H9 (cell line): ENCODE measurements around the gene RAD54L2. TPM values are rescaled to one million over a fixed set of nuclear protein-coding genes. Genes with fewer than 3 reads are reported as not detected.

Source experiments
- DNase-seq: peaks from one replicate; pipeline ENCODE4 v3.0.0-alpha.2; 2017
- H2AFZ ChIP-seq: one replicate; pipeline ENCODE4 v1.6.1; 2013; ENCODE audit warnings: mild to moderate bottlenecking, low read length, control low read depth, moderate library complexity
- H2AK5ac ChIP-seq: 2 replicates; pipeline ENCODE4 v1.6.1; 2013; ENCODE audit warnings: low read length, control low read depth, mixed read lengths; ENCODE audit not compliant: insufficient read length
- H2BK120ac ChIP-seq: one replicate; pipeline ENCODE4 v1.6.1; 2013; ENCODE audit warnings: low read depth, mild to moderate bottlenecking, low read length, control low read depth, inconsistent platforms; ENCODE audit not compliant: poor library complexity, severe bottlenecking
- H2BK12ac ChIP-seq: 2 replicates; pipeline ENCODE4 v1.6.1; 2013; ENCODE audit warnings: low read length, control low read depth, mixed read lengths, low read depth; ENCODE audit not compliant: insufficient read length
- H2BK15ac ChIP-seq: 2 replicates; pipeline ENCODE4 v1.6.1; 2013; ENCODE audit warnings: low read depth, low read length, control low read depth
- H2BK20ac ChIP-seq: one replicate; pipeline ENCODE4 v1.6.1; 2013; ENCODE audit warnings: low read depth, mild to moderate bottlenecking, low read length, control low read depth, inconsistent platforms; ENCODE audit not compliant: poor library complexity, severe bottlenecking
- H2BK5ac ChIP-seq: 2 replicates; pipeline ENCODE4 v1.6.1; 2013; ENCODE audit warnings: low read length, control low read depth, mixed read lengths; ENCODE audit not compliant: insufficient read length
- H3K14ac ChIP-seq: 2 replicates; pipeline ENCODE4 v1.6.1; 2013; ENCODE audit warnings: low read length, control low read depth; ENCODE audit not compliant: insufficient read depth
- H3K18ac ChIP-seq: 2 replicates; pipeline ENCODE4 v1.6.1; 2013; ENCODE audit warnings: low read depth, mild to moderate bottlenecking, mixed read lengths, low read length, control low read depth; ENCODE audit not compliant: insufficient read length
- H3K23ac ChIP-seq: 2 replicates; pipeline ENCODE4 v1.6.1; 2013; ENCODE audit warnings: low read length, control low read depth, mixed read lengths, low read depth; ENCODE audit not compliant: insufficient read length
- H3K23me2 ChIP-seq: 2 replicates; pipeline ENCODE4 v1.6.1; 2013; ENCODE audit warnings: low read depth, mild to moderate bottlenecking, mixed read lengths, low read length, control low read depth; ENCODE audit not compliant: insufficient read length, poor library complexity, severe bottlenecking
- H3K27ac ChIP-seq: 2 replicates; pipeline ENCODE4 v1.5.1; 2013; ENCODE audit warnings: low read length, control low read depth, mixed read lengths, low read depth; ENCODE audit not compliant: insufficient read length
- H3K27me3 ChIP-seq: 2 replicates; pipeline ENCODE4 v1.6.1; 2013; ENCODE audit warnings: low read length, control low read depth, inconsistent platforms; ENCODE audit not compliant: insufficient read depth
- H3K4ac ChIP-seq: 2 replicates; pipeline ENCODE4 v1.6.1; 2013; ENCODE audit warnings: low read depth, mild to moderate bottlenecking, control low read depth, inconsistent platforms, low read length, moderate library complexity
- H3K4me1 ChIP-seq: 2 replicates; pipeline ENCODE4 v1.6.1; 2013; ENCODE audit warnings: low read length, control low read depth, inconsistent platforms; ENCODE audit not compliant: insufficient read depth
- H3K4me2 ChIP-seq: 2 replicates; pipeline ENCODE4 v1.6.1; 2013; ENCODE audit warnings: low read length, control low read depth, mixed read lengths; ENCODE audit not compliant: insufficient read length, insufficient read depth
- H3K56ac ChIP-seq: 2 replicates; pipeline ENCODE4 v1.6.1; 2013; ENCODE audit warnings: low read depth, mild to moderate bottlenecking, mixed read lengths, low read length, control low read depth; ENCODE audit not compliant: insufficient read length
- H3K79me1 ChIP-seq: 2 replicates; pipeline ENCODE4 v1.6.1; 2013; ENCODE audit warnings: low read depth, mild to moderate bottlenecking, moderate library complexity, low read length, control low read depth, inconsistent platforms; ENCODE audit not compliant: insufficient read depth, poor library complexity, severe bottlenecking
- H3K79me2 ChIP-seq: 2 replicates; pipeline ENCODE4 v1.6.1; 2013; ENCODE audit warnings: low read length, control low read depth, inconsistent platforms; ENCODE audit not compliant: insufficient read depth
- H3K9ac ChIP-seq: 2 replicates; pipeline ENCODE4 v1.6.1; 2013; ENCODE audit warnings: low read length, control low read depth, mixed read lengths; ENCODE audit not compliant: insufficient read length; ENCODE audit errors: extremely low read depth
- H3K9me3 ChIP-seq: one replicate; pipeline ENCODE4 v1.6.1; 2013; ENCODE audit warnings: low read depth, low read length, inconsistent platforms; ENCODE audit not compliant: control insufficient read depth
- H3T11ph ChIP-seq: one replicate; pipeline ENCODE4 v1.6.1; 2013; ENCODE audit warnings: mild to moderate bottlenecking, low read length, control low read depth, inconsistent platforms
- H4K20me1 ChIP-seq: one replicate; pipeline ENCODE4 v1.6.1; 2013; ENCODE audit not compliant: control insufficient read depth, insufficient read length, insufficient read depth
- H4K5ac ChIP-seq: 2 replicates; pipeline ENCODE4 v1.6.1; 2013; ENCODE audit warnings: low read depth, mild to moderate bottlenecking, mixed read lengths, low read length, control low read depth; ENCODE audit not compliant: insufficient read length
- H4K8ac ChIP-seq: replicated peaks from 2 replicates; pipeline ENCODE4 v1.6.1; 2013; ENCODE audit warnings: low read length, control low read depth, mixed read lengths, low read depth; ENCODE audit not compliant: insufficient read length
- H4K91ac ChIP-seq: 2 replicates; pipeline ENCODE4 v1.6.1; 2013; ENCODE audit warnings: low read depth, mild to moderate bottlenecking, moderate library complexity, mixed read lengths, low read length, control low read depth; ENCODE audit not compliant: insufficient read length
- H3K27ac Mint-ChIP-seq, 3 experiments: 2 replicates in 2 of 3; 3 replicates in 1 of 3; pipeline ENCODE4 v1.8.0; 2020 to 2021; ENCODE audit warnings: mixed read lengths in 3 of 3, mild to moderate bottlenecking in 1 of 3, moderate library complexity in 1 of 3
- H3K27me3 Mint-ChIP-seq: 2 replicates; pipeline ENCODE4 v1.8.0; 2021; ENCODE audit warnings: low read depth, mild to moderate bottlenecking, moderate library complexity, mixed read lengths
- H3K36me3 Mint-ChIP-seq, 3 experiments: 2 replicates in 2 of 3; 3 replicates in 1 of 3; pipeline ENCODE4 v1.8.0; 2020 to 2021; ENCODE audit warnings: low read depth in 3 of 3, mixed read lengths in 3 of 3; ENCODE audit not compliant: insufficient read depth in 1 of 3
- H3K4me1 Mint-ChIP-seq, 2 experiments: 2 replicates each; pipeline ENCODE4 v1.8.0; 2020; ENCODE audit warnings: mixed read lengths in 2 of 2
- H3K4me3 Mint-ChIP-seq, 2 experiments: 2 replicates in 1 of 2; 3 replicates in 1 of 2; pipeline ENCODE4 v1.8.0; 2020 to 2021; ENCODE audit warnings: mild to moderate bottlenecking in 2 of 2, mixed read lengths in 2 of 2, moderate library complexity in 1 of 2
- H3K9me3 Mint-ChIP-seq, 2 experiments: 2 replicates in 1 of 2; 3 replicates in 1 of 2; pipeline ENCODE4 v1.8.0; 2020; ENCODE audit warnings: mild to moderate bottlenecking in 2 of 2, mixed read lengths in 2 of 2, moderate library complexity in 1 of 2
- CTCF ChIP-seq: fragments of 200-600 bp; sonication (generic); conservative IDR thresholded peaks from 3 replicates; pipeline ENCODE4 v1.8.0; 2021; ENCODE audit warnings: antibody characterized with exemption, mild to moderate bottlenecking
- WGBS: extraction: QIAGEN DNeasy Blood & Tissue Kit; methylation state at CpG from one replicate; pipeline ENCODE4 v1.1.7; 2013; ENCODE audit warnings: missing lambda C conversion rate, low lambda C conversion rate, mixed read lengths; ENCODE audit not compliant: insufficient read length; ENCODE audit errors: extremely low coverage; 5-methylcytosine and 5-hydroxymethylcytosine counted together
- total RNA-seq: library from RNA; stranded (reverse); gene quantifications from 2 replicates; pipeline ENCODE4 v1.2.1, GENCODE V29; 2021

The RAD54L2 gene
- total RNA-seq, 1 experiment from 2014 or later = 40.7 TPM

GRCh38 chr3:51502562-51502910 is 36.0 kb upstream of the RAD54L2 start:
- DNase-seq = no peak
- no peak overlapping the region; a peak in 1 of 7 replicates for H3K27ac Mint-ChIP-seq
- H4K91ac ChIP-seq = no peak overlapping the region
- no peak for TF ChIP-seq CTCF
- H4K5ac ChIP-seq = no peak overlapping the region
- H3K14ac ChIP-seq = no peak overlapping the region
- no peaks in the 10 kb centered on the region for H3K79me1 ChIP-seq
- H4K20me1 ChIP-seq = no peaks in the 10 kb centered on the region
- no peak overlapping the region for H2AK5ac ChIP-seq
- no peaks in the 10 kb centered on the region for H3K36me3 Mint-ChIP-seq
- H3K4me2 ChIP-seq = no peak overlapping the region
- H3T11ph ChIP-seq = no peak overlapping the region
- no peak overlapping the region for H2BK15ac ChIP-seq
- H2BK20ac ChIP-seq = no peak overlapping the region
- H3K56ac ChIP-seq = no peak overlapping the region
- no peak overlapping the region for H2BK5ac ChIP-seq
- no peak overlapping the region for H3K23ac ChIP-seq
- no peak overlapping the region for H3K9ac ChIP-seq
- no peaks in the 10 kb centered on the region for H3K9me3 ChIP-seq
- H2BK12ac ChIP-seq = no peak overlapping the region
- no peak overlapping the region for H3K27ac ChIP-seq
- H3K79me2 ChIP-seq = peaks cover 3% of the 10 kb centered on the region; the same call in 1 of the 2 replicates
- WGBS = no CpG with 5 or more reads among the region's 2 CpGs
- no peak overlapping the region for H2AFZ ChIP-seq
- H3K4ac ChIP-seq = no peak overlapping the region
- H3K23me2 ChIP-seq = no peaks in the 10 kb centered on the region
- H3K4me1 Mint-ChIP-seq = 0 out of 4 replicates have a peak, but pooled peaks cover 0 to 2% of the 10 kb centered on the region in 2 experiments
- H2BK120ac ChIP-seq = no peak overlapping the region
- no peak overlapping the region for H3K4me3 Mint-ChIP-seq
- no peak overlapping the region for H3K18ac ChIP-seq
- H3K27me3 Mint-ChIP-seq = no peaks in the 10 kb centered on the region
- H3K27me3 ChIP-seq = no peaks in the 10 kb centered on the region
- no peaks in the 10 kb centered on the region; a peak in 2 of 5 replicates for H3K9me3 Mint-ChIP-seq
- no peaks in the 10 kb centered on the region for H3K4me1 ChIP-seq
- H4K8ac ChIP-seq = no peak overlapping the region
